Measurements from ENCODE around the gene EIF2AK3. TPM values are rescaled to one million over a fixed set of nuclear protein-coding genes. Genes with fewer than 3 reads are reported as not detected.
A peak's percentile ranks its signal among the peaks of the same experiment; 100 is the strongest.

The EIF2AK3 gene
- total and polyA plus RNA-seq, 2 of the 8 experiments (the other 6 are each of a cell fraction or from before 2014, with no cell fraction given): 5.8 to 22.8 TPM

DNA sequence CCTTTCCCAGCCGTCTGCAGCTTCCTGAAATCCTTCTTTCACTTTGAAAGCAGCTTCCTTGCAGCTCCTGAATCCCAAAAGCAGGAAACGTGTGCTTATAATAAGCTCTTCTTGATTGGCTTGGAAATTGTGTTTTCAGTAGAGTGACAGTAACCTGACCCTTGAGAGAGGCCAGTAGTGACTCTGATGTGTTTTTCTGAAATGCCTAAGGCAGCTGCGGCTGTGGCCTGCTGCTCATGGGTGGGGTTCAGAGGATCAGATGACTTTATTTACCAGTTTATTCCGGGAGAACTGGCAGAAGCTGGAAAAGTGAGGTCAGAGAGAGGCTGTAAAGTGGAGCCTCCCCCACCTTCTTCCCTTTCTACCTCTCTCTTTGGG is 32.3 kb upstream of the EIF2AK3 start:
- Histone ChIP-seq H3K79me2 (ENCODE audit: control insufficient read depth in 1 of 2, insufficient read depth in 2 of 2, low read length in 2 of 2) (no peaks in the 10 kb centered on the region), H3K23ac (ENCODE audit: insufficient read length) (no peak overlapping the region), H2AFZ (ENCODE audit: low read length) (peak overlapping the region; percentile 17; the same call in 1 of the 2 replicates), H2BK15ac (ENCODE audit: low read length) (no peak overlapping the region), H3K79me1 (ENCODE audit: low read depth, low read length) (no peaks in the 10 kb centered on the region), H2AK5ac (ENCODE audit: low read depth, low read length) (no peak overlapping the region), H3K27ac (ENCODE audit: low read depth, low read length) (peak overlapping the region; percentile 58; the same call in 1 of the 2 replicates), H4K91ac (replicated peaks; ENCODE audit: insufficient read length, low read length) (no peak overlapping the region), H4K5ac (ENCODE audit: insufficient read length, low read depth, low read length) (no peak overlapping the region), H3K14ac (ENCODE audit: insufficient read length) (no peak overlapping the region), H2BK12ac (ENCODE audit: low read depth, low read length) (no peak overlapping the region), H3K36me3 (ENCODE audit: control insufficient read depth in 2 of 4, insufficient read depth in 4 of 4, low read length in 3 of 4) (no peaks in the 10 kb centered on the region), H2BK5ac (ENCODE audit: low read depth, low read length) (peak overlapping the region; percentile 53; the same call in 1 of the 2 replicates), H2BK20ac (ENCODE audit: low read length) (no peak overlapping the region; the same call in 1 of the 2 replicates), H3K56ac (replicated peaks; ENCODE audit: insufficient read length, low read depth, low read length) (no peak overlapping the region), H3K4ac (replicated peaks; ENCODE audit: insufficient read length, low read depth, low read length) (no peak overlapping the region), H3K27me3 (replicated peaks in 1 of 4; ENCODE audit: control insufficient read depth in 3 of 4, extremely low read depth in 1 of 4, insufficient read depth in 3 of 4, low read length in 3 of 4) (no peaks in the 10 kb centered on the region), H3K23me2 (ENCODE audit: low read depth, low read length) (no peaks in the 10 kb centered on the region), H3K9ac (replicated peaks in 1 of 4; ENCODE audit: extremely low read depth in 1 of 4, low read depth in 3 of 4, low read length in 3 of 4) (peak overlapping the region in 1 of 4 experiments; percentile 32; a peak in 1 of 7 replicates), H2BK120ac (replicated peaks; ENCODE audit: low read depth, low read length) (no peak overlapping the region), H4K20me1 (replicated peaks in 1 of 2; ENCODE audit: control insufficient read depth in 1 of 2, insufficient read depth in 2 of 2, low read length in 2 of 2) (no peaks in the 10 kb centered on the region), H3K4me2 (ENCODE audit: insufficient read depth in 1 of 2, low read depth in 2 of 2, low read length in 2 of 2) (peak overlapping the region; percentile 9 to 39; a peak in 1 of 4 replicates), H3K4me3 (ENCODE audit: extremely low read depth in 1 of 4, insufficient read depth in 2 of 4, low read depth in 3 of 4, low read length in 4 of 4) (peak overlapping the region in 2 of 4 experiments; percentile 1 to 22; a peak in 1 of 8 replicates), H3K9me3 (ENCODE audit: insufficient read depth in 2 of 2, low read depth in 1 of 2, low read length in 1 of 2) (no peaks in the 10 kb centered on the region), H4K8ac (ENCODE audit: extremely low read depth, insufficient read depth, low read length) (no peak overlapping the region), H3K18ac (ENCODE audit: extremely low read depth, low read length) (no peak overlapping the region), H3K4me1 (replicated peaks in 1 of 4; ENCODE audit: control insufficient read depth in 3 of 4, insufficient read depth in 4 of 4, low read length in 3 of 4) (peaks cover 0 to 15% (median 7%) of the 10 kb centered on the region in 4 experiments; a peak in 5 of 7 replicates)
- TF ChIP-seq TAF1 (IDR thresholded peaks at IDR 0.05; ENCODE audit: low read depth, low read length): peak; percentile 48; the same call in 1 of the 2 replicates
- TF ChIP-seq, protein P1, sequence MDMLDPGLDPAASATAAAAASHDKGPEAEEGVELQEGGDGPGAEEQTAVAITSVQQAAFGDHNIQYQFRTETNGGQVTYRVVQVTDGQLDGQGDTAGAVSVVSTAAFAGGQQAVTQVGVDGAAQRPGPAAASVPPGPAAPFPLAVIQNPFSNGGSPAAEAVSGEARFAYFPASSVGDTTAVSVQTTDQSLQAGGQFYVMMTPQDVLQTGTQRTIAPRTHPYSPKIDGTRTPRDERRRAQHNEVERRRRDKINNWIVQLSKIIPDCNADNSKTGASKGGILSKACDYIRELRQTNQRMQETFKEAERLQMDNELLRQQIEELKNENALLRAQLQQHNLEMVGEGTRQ (IDR thresholded peaks at IDR 0.05; ENCODE audit: low read length): no peak
- peak; percentile 63; the same call in 1 of the 2 replicates for TF ChIP-seq SP1 (IDR thresholded peaks at IDR 0.05; ENCODE audit: low read depth, low read length)
- 29% methylated on average over 4 of the region's 4 CpGs; no CpG with 5 or more reads in 1 of the 2 experiments for WGBS, 2 experiments (ENCODE audit: extremely low coverage in 1 of 2, insufficient coverage in 1 of 2, insufficient read length in 1 of 2, insufficient replicate concordance in 2 of 2, low coverage in 1 of 2, low lambda C conversion rate in 2 of 2, missing lambda C conversion rate in 1 of 2)
- POLR2A ChIA-PET (ENCODE audit: partially characterized antibody): interaction anchor here (0.5 to 2.5 kb wide), 3 partner anchors 32 to 115 kb away, joined by 3 to 10 read pairs (median 4); partner anchors contain the start of gene EIF2AK3
- DNase-seq (ENCODE audit: low read depth in 1 of 2, low spot score in 2 of 2) (no peak), FAIRE-seq (no peak)
- CTCF ChIA-PET (ENCODE audit: partially characterized antibody): interaction anchor here (0.6 to 9.7 kb wide), 5 partner anchors 12 to 472 kb away, joined by 3 to 102 read pairs (median 3); no protein-coding TSS in a partner anchor

Measured in H1 (cell line).